Measurements from ENCODE around the gene CCDC160. TPM values are rescaled to one million over a fixed set of nuclear protein-coding genes. Genes with fewer than 3 reads are reported as not detected.
"Not testable (repeated sequence)": the region's sequence is repeated elsewhere in the genome, so short reads cannot be mapped to it uniquely, and the experiment has no call there.

Gene CCDC160
- total RNA-seq (not detected), total RNA-seq (0 reads per million in 2 donors)

GRCh38 chrX:134236626-134237614 lies at the start of gene CCDC160:
Gene CCDC160, plus strand, starts transcription at chrX:134237182. Its CDS starts 7,619 bp downstream, at chrX:134244801.
- no peaks in the 10 kb centered on the region for H3K4me1 Mint-ChIP-seq
- ATAC-seq (no peak), DNase-seq (no peak)
- no peak within 1 kb of the TSS for H3K27ac Mint-ChIP-seq
- no peak within 1 kb of the TSS for H3K4me3 Mint-ChIP-seq
- no peaks in the 10 kb centered on the region for H3K36me3 Mint-ChIP-seq (ENCODE audit: low read depth)
- H3K9me3 ChIP-seq (ENCODE audit: control insufficient read depth, low read length, poor library complexity, severe bottlenecking): no peaks in the 10 kb centered on the region
- peaks cover 12% of the 10 kb centered on the region for H3K27me3 Mint-ChIP-seq

DNA sequence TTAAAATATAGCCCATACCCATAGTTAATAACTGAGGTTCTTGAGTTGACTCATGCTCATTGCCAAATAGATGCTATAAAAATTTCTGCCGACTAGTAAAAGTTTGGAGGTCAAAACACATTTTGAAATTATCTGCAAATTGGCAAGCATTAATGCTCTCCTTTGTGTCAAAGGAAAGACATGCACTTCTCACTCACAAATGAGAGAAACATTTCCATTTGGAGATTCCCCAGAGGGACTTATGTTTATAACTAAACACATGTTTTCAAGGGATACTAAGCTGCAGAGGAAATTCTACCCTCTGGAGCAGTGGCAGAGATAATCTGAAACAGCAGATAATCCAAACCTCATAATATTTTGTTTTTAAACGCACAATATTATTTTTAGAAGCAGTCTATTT lies 45.7 kb upstream of the CCDC160 start:
- no peak for DNase-seq
- no peaks in the 10 kb centered on the region for H3K36me3 Mint-ChIP-seq (ENCODE audit: low read depth)
- ATAC-seq: no peak
- no peak overlapping the region for H3K4me3 Mint-ChIP-seq
- H3K9me3 ChIP-seq (ENCODE audit: control insufficient read depth, low read length, poor library complexity, severe bottlenecking): no peaks in the 10 kb centered on the region
- no peak overlapping the region for H3K27ac Mint-ChIP-seq
- H3K4me1 Mint-ChIP-seq: peaks cover 7% of the 10 kb centered on the region
- no peaks in the 10 kb centered on the region for H3K27me3 Mint-ChIP-seq

DNA sequence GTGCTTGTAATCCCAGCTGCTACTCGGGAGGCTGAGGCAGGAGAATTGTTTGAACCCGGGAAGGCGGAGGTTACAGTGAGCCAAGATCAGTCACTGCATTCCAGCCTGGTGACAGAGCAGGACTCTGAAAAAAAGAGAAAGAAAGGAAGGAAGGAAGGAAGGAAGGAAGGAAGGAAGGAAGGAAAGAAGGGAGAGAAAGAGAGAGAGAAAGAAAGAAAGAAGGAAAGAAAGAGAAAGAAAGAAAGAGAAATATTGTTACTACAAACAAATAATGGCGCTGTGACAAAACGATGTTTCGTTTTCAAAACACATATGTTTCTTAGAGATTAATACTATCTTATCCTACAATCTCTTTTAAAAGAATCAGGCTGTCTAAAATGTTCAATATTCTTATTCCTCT lies 42.1 kb upstream of the CCDC160 start:
- no peaks in the 10 kb centered on the region for H3K9me3 ChIP-seq (ENCODE audit: control insufficient read depth, low read length, poor library complexity, severe bottlenecking)
- Mint-ChIP-seq H3K36me3 (ENCODE audit: low read depth) (no peaks in the 10 kb centered on the region), H3K27me3 (no peaks in the 10 kb centered on the region), H3K4me1 (peaks cover 2% of the 10 kb centered on the region), H3K4me3 (no peak overlapping the region), H3K27ac (no peak overlapping the region)
- DNase-seq (no peak), ATAC-seq (no peak)

GRCh38 chrX:134202561-134202960 lies 34.4 kb upstream of the CCDC160 start:
- no peaks in the 10 kb centered on the region for H3K9me3 ChIP-seq (ENCODE audit: control insufficient read depth, low read length, poor library complexity, severe bottlenecking)
- no peak overlapping the region for H3K27ac Mint-ChIP-seq
- no peaks in the 10 kb centered on the region for H3K4me1 Mint-ChIP-seq
- no peak overlapping the region for H3K4me3 Mint-ChIP-seq
- H3K27me3 Mint-ChIP-seq: no peaks in the 10 kb centered on the region
- DNase-seq (no peak), ATAC-seq (no peak)
- H3K36me3 Mint-ChIP-seq (ENCODE audit: low read depth): no peaks in the 10 kb centered on the region

- Mint-ChIP-seq H3K36me3 (ENCODE audit: low read depth) (no peaks in the 10 kb centered on the region), H3K27me3 (no peaks in the 10 kb centered on the region), H3K4me3 (no peak overlapping the region), H3K27ac (no peak overlapping the region), H3K4me1 (no peaks in the 10 kb centered on the region)
- DNase-seq (no peak), ATAC-seq (no peak)
- no peaks in the 10 kb centered on the region for H3K9me3 ChIP-seq (ENCODE audit: control insufficient read depth, low read length, poor library complexity, severe bottlenecking)
These were observed 30.8 kb upstream of the CCDC160 start for GRCh38 chrX:134206221-134206620.

GRCh38 chrX:134210465-134210864 lies 26.5 kb upstream of the CCDC160 start:
- DNase-seq (no peak), ATAC-seq (no peak)
- Mint-ChIP-seq H3K4me3 (no peak overlapping the region), H3K27me3 (no peaks in the 10 kb centered on the region), H3K36me3 (ENCODE audit: low read depth) (no peaks in the 10 kb centered on the region), H3K4me1 (no peaks in the 10 kb centered on the region), H3K27ac (no peak overlapping the region)
- H3K9me3 ChIP-seq (ENCODE audit: control insufficient read depth, low read length, poor library complexity, severe bottlenecking): no peaks in the 10 kb centered on the region

- no peaks in the 10 kb centered on the region for H3K9me3 ChIP-seq (ENCODE audit: control insufficient read depth, low read length, poor library complexity, severe bottlenecking)
- ATAC-seq (no peak), DNase-seq (no peak)
- Mint-ChIP-seq H3K36me3 (ENCODE audit: low read depth) (no peaks in the 10 kb centered on the region), H3K4me1 (no peaks in the 10 kb centered on the region), H3K4me3 (no peak overlapping the region), H3K27ac (no peak overlapping the region), H3K27me3 (peaks cover 16% of the 10 kb centered on the region)
These were observed 1.7 kb upstream of the CCDC160 start for GRCh38 chrX:134235236-134235635.

GRCh38 chrX:134238144-134238543 lies 1.2 kb downstream of the CCDC160 start:
- not testable (repeated sequence) for H3K4me3 Mint-ChIP-seq; H3K36me3 Mint-ChIP-seq (ENCODE audit: low read depth); H3K27me3 Mint-ChIP-seq; DNase-seq; H3K27ac Mint-ChIP-seq; ATAC-seq; H3K9me3 ChIP-seq (ENCODE audit: control insufficient read depth, low read length, poor library complexity, severe bottlenecking); H3K4me1 Mint-ChIP-seq

GRCh38 chrX:134239016-134239415 lies 2.0 kb downstream of the CCDC160 start:
- Mint-ChIP-seq H3K36me3 (ENCODE audit: low read depth) (no peaks in the 10 kb centered on the region), H3K27ac (no peak overlapping the region), H3K27me3 (peaks cover 7% of the 10 kb centered on the region), H3K4me3 (no peak overlapping the region), H3K4me1 (no peaks in the 10 kb centered on the region)
- DNase-seq: no peak
- no peaks in the 10 kb centered on the region for H3K9me3 ChIP-seq (ENCODE audit: control insufficient read depth, low read length, poor library complexity, severe bottlenecking)
- no peak for ATAC-seq

- Mint-ChIP-seq H3K27ac (no peak overlapping the region), H3K27me3 (peaks cover 13% of the 10 kb centered on the region), H3K4me1 (no peaks in the 10 kb centered on the region), H3K4me3 (no peak overlapping the region), H3K36me3 (ENCODE audit: low read depth) (no peaks in the 10 kb centered on the region)
- no peak for ATAC-seq
- no peaks in the 10 kb centered on the region for H3K9me3 ChIP-seq (ENCODE audit: control insufficient read depth, low read length, poor library complexity, severe bottlenecking)
- no peak for DNase-seq
These were observed 3.2 kb downstream of the CCDC160 start for GRCh38 chrX:134240209-134240608.

- no peaks in the 10 kb centered on the region for H3K4me1 Mint-ChIP-seq
- ATAC-seq (no peak), DNase-seq (no peak)
- H3K4me3 Mint-ChIP-seq: no peak overlapping the region
- H3K27me3 Mint-ChIP-seq: peaks cover 15% of the 10 kb centered on the region
- no peaks in the 10 kb centered on the region for H3K36me3 Mint-ChIP-seq (ENCODE audit: low read depth)
- no peak overlapping the region for H3K27ac Mint-ChIP-seq
- H3K9me3 ChIP-seq (ENCODE audit: control insufficient read depth, low read length, poor library complexity, severe bottlenecking): no peaks in the 10 kb centered on the region
These were observed 5.1 kb downstream of the CCDC160 start for GRCh38 chrX:134241960-134242619.

- H3K27ac Mint-ChIP-seq: no peak overlapping the region
- DNase-seq (no peak), ATAC-seq (no peak)
- H3K4me1 Mint-ChIP-seq: no peaks in the 10 kb centered on the region
- H3K4me3 Mint-ChIP-seq: no peak overlapping the region
- H3K36me3 Mint-ChIP-seq (ENCODE audit: low read depth): no peaks in the 10 kb centered on the region
- H3K27me3 Mint-ChIP-seq: peaks cover 15% of the 10 kb centered on the region
- no peaks in the 10 kb centered on the region for H3K9me3 ChIP-seq (ENCODE audit: control insufficient read depth, low read length, poor library complexity, severe bottlenecking)
These were observed 7.1 kb downstream of the CCDC160 start for GRCh38 chrX:134244043-134244442.

DNA sequence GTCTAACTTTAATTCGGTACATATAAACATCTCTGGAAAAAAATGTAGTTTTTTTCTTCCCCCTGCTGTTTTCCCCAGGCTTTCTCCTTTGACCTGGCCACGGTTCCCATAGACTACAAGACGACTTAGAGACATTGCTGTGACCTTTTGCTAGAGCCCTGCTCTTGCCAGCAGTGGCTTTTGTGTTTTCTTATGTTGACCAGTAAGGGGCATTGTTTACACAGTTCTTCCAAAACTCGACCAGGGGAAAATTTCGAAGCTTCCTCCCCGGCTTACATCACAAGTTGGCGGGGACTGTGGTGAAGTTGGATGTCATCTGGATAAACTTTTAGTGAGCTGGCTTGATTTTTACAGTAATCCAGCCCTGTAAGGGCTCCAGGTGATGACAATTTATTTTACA lies 9.3 kb downstream of the CCDC160 start:
- DNase-seq (no peak), ATAC-seq (no peak)
- H3K27ac Mint-ChIP-seq: no peak overlapping the region
- H3K4me3 Mint-ChIP-seq: no peak overlapping the region
- H3K27me3 Mint-ChIP-seq: peaks cover 8% of the 10 kb centered on the region
- H3K4me1 Mint-ChIP-seq: no peaks in the 10 kb centered on the region
- no peaks in the 10 kb centered on the region for H3K9me3 ChIP-seq (ENCODE audit: control insufficient read depth, low read length, poor library complexity, severe bottlenecking)
- H3K36me3 Mint-ChIP-seq (ENCODE audit: low read depth): no peaks in the 10 kb centered on the region
